NCI-H1436 (cell line): ENCODE measurements around the gene BPGM.

Experiments
- DNase-seq: peaks from one replicate; lab custom pipeline; 2025; lab: John Stamatoyannopoulos, UW

BPGM gene

GRCh38 chr7:134697205-134697886 is 50.7 kb downstream of the BPGM start:
- DNase-seq: no peak

DNA sequence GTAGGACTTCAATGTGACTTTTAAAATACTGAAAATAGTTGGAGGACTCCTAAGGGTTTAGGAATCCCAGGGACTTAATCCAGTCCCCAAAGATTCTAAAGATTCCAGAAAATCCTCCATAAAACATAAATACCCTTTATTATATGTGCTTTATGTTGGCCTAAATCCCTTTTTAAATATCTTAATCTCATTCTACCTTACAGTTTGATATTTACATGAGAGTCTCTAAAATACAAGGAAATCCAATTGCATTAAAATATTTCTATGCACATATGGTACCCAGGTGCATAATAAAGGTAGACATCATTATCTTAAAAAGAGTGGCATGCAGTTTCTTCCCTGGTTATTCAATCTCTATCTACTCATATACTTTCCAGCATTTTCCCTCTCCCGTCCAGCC is 51.8 kb downstream of the BPGM start:
- DNase-seq: no peak

DNA sequence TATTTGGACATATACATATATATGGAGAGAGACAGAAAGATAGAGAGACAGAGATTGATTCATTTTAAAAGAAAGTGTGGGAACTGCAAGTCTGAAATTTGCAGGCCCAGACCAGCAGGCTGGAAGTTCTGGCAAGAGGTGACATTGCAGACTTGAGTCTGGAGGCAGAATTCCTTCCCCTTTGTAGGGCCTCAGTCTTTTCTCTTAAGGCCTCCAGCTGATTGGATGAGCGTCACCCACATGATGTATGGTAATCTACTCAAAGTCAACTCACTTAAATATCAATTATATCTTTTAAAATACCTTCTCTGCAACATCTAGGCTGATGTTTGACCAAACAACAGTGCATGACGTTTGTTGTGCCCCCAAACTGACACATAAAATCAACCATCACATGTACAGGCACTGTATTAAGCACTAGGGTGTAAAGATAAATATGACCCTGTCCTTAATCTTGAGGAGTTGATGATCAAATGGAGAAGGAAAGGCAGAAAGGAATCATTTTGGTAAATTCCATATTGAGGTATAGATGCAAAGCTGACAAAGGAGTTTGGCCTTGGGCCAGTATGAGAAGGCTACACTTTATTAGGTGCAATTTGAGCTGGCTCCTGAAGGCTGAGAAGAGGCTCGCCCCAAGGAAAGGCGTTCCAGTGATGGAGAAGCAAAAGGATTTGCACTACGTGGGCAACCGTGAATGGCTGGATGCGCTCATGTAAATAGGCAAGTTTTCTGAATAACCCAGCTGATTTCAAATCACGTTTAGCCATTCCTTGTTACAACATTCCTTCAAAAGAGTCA is 52.6 kb downstream of the BPGM start:
- DNase-seq: no peak

DNA sequence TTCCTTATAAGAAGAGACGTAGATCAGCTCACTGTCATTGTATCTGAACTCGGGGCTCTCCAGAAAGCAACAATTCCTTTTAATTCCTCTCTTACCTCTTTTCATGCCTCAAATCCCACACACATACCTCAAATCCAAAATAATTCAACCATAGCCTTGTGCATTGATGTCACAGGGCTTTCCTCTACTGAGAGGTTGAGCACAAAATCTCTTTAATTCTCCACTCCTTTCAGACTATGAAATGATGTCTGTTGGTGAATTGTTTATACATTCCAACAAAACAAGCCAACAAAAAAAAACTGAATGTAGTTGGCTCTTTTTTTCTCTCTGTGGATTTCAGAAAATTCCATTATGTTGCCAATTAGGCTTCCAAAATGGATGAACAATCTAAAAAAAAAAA is 53.2 kb downstream of the BPGM start:
- DNase-seq: no peak

DNA sequence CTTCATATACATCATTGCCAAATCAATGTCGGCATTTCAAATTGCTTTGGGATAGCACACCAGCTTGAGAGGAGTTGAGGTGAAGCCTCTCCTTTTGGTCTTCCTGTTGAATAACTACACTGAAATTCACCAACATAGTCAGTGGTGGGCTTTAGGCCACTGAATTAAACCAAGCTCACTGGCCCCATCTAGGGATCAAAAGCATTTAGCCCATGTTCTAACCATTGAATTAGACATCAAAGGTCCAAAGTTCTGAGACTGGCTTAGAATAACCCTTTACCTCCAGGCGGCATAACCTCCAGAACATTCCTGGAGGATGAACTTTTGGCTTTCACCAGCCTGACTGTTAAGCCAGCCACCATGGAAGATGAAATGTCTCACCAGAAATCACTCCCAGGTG is 54.6 kb downstream of the BPGM start:
- no peak for DNase-seq

DNA sequence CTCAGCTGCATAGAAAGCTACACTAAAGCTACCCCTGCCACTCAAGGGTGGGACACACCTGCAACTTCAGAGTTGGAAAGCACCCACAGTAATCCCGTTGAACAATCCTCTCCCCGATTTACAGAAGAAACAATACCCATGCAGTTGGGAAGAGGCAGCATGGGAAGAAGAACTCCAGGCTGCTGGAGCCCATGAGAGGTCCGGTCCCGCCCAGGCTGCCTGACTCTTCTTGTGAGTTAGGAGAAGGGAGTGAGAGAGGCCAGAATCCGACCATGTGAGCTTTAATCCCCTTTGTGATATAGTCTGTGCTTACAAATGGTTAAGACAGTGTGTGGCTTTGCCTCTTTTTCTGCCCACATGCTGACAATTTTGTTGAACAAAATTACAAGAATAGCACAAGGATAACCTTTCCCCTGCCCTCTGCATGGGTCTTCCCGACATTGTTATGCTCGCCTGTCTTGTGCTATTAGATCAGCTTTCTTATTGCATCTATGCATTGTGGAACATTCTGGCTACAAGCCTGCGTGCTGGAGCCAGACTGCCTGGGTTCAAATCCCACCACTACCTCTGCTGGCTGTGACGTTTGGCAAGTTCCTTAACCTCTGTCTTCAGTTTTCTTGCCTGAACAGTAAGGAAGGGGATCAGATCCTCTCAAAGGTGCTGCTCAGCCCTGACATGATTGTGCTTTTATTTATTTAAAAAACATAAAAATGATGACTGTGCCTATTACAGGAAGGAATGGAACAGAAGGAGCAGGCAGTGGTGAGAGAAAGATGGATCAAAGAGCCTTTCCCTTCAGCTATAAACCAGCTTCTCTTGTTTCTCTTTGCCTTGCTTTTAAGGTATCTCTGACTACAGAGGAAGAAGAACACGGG is 56.0 kb downstream of the BPGM start:
- no peak for DNase-seq

DNA sequence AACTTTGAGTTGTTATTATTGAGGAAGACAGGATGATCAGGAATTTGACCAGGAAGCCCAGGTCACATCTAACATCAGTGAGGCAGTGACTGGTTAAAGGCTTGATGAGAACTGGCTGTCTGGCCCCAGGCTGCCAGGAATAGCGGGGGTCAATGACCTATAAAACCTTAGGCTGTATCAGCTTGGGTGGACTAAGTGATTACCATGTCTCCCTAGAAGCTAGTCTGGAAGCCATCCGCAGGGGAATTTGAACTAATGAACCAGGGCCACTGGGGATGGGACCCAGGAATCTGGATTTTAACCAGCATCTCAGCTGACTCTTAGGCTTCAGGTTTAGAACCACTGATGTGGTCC is 56.6 kb downstream of the BPGM start:
- no peak for DNase-seq

DNA sequence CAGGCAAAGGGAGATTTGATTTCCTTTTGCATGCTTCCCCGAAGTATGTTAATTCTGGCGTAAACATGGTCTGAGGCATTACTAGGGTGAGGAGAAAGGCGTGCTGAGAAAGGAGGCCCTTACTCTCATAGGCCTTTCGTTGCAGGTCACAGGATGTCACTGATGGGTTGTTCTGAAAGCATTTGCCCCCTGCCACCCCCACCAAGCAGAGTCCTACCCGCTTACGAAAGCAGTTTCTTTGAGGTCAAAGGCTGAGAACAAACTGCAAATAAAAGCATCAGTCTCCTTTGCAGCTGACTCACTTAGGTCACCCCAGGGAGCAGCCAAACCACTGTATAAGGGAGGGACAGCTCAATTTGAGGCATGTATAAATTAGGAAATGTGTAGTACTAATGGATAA is 57.1 kb downstream of the BPGM start:
- DNase-seq: no peak

GRCh38 chr7:134704827-134705226 is 58.2 kb downstream of the BPGM start:
- no peak for DNase-seq

GRCh38 chr7:134705716-134706115 is 59.1 kb downstream of the BPGM start:
- DNase-seq: no peak

DNA sequence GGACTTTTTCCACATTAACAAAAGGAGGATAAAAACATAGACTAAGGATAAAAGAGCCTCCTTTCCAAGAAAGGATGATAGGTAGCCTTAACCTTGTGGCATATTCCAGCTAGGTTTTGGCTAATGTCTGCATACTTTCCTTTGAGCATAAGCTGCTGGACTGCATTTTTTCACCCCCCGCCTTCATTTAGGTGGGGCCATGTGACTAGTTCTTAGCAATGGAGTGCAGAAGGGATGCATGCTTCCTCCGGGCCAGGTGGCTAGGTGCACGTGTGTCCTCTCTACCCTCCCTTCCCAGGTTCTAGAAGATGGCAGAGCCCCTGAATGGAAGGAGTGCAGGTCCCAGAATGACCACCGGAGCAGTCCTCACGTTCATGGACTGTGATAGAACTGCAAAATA is 59.8 kb downstream of the BPGM start:
- no peak for DNase-seq

GRCh38 chr7:134707663-134708378 is 61.2 kb downstream of the BPGM start:
- no peak for DNase-seq

GRCh38 chr7:134708692-134709091 is 62.0 kb downstream of the BPGM start:
- DNase-seq: no peak

- no peak for DNase-seq
Observed at GRCh38 chr7:134709197-134709596, 62.5 kb downstream of the BPGM start.

GRCh38 chr7:134710511-134710853 is 63.8 kb downstream of the BPGM start:
- no peak for DNase-seq

DNA sequence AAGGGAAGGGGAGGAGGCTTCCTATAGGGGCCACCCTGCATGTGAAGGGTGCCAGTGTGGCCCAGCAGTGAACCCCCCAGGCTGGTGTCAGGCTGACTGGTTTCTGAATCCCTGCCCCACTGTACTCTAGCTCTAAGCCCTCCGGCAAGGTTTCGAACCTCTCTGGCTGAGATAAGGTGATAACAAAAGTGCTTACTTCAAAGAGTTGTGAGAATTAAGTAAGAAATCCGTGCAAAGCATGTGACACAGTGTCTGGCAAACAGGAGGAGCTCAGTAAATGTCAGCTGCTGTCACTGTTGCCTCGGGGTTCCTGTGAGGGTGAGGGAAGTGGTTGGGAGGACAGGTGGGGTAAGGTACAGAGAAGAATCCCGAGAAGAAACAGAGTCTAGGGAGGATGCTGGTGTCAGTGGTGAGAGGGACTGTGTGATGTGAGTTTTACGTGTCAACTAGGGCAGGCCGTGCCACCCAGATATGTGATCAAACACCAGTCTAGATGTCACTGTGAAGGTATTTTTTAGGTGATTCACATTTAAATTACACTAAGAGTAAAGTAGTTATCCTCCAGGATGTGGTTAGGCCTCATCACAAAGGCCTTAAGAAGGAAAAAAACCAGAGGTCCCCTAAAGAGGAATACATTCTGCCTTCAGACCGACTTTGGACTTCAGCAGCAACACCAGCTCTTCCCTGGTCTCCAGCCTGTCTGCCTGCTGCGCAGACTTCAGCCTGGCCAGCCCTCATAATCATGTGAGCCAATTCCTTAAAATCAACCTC is 64.4 kb downstream of the BPGM start:
- no peak for DNase-seq

DNA sequence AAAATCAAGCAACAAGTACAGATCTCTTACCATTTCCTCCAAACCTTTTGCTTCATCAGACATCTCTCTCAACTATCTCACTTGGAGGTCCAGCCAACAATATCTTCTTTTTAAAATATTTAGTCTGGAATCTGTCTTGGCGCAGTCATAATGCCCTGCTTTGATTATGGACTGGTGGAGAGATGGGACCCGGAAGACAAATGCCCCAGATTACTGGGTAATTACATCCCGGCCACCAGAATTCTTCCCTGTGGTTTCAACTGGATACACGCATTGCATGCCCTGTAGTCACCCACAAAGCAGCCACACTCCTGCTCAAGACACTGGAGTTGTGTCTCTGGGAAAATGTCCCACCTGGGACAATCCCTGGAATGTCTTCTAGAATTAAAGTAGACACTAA is 65.5 kb downstream of the BPGM start:
- DNase-seq: no peak

GRCh38 chr7:134714470-134715205 is 68.0 kb downstream of the BPGM start:
- DNase-seq: no peak

- no peak for DNase-seq
Observed at GRCh38 chr7:134718211-134718875, 71.7 kb downstream of the BPGM start.
